HG02678 (cell line): ENCODE results near the gene SLC25A29.
A peak's percentile ranks its signal among the peaks of the same experiment; 100 is the strongest.
"Not testable (repeated sequence)": the region's sequence is repeated elsewhere in the genome, so short reads cannot be mapped to it uniquely, and the experiment has no call there.

Experiments
- ATAC-seq: cut with Tn5 transposase; IDR thresholded peaks from one replicate; pipeline ENCODE4 v1.9.1; 2021; ENCODE audit warnings: mild to moderate bottlenecking, moderate library complexity; ENCODE audit not compliant: unreplicated experiment

SLC25A29 gene

GRCh38 chr14:100306101-100306997 is at the start of gene SLC25A29:
Gene SLC25A29 (minus strand): TSS chr14:100306444. CDS start chr14:100306232, 212 bp downstream.
- ATAC-seq, result peak; percentile 87

- no peak for ATAC-seq
These were observed 44.7 kb upstream of the SLC25A29 start for GRCh38 chr14:100350986-100351385.

GRCh38 chr14:100350276-100350926 is 44.2 kb upstream of the SLC25A29 start:
- no peak for ATAC-seq

DNA sequence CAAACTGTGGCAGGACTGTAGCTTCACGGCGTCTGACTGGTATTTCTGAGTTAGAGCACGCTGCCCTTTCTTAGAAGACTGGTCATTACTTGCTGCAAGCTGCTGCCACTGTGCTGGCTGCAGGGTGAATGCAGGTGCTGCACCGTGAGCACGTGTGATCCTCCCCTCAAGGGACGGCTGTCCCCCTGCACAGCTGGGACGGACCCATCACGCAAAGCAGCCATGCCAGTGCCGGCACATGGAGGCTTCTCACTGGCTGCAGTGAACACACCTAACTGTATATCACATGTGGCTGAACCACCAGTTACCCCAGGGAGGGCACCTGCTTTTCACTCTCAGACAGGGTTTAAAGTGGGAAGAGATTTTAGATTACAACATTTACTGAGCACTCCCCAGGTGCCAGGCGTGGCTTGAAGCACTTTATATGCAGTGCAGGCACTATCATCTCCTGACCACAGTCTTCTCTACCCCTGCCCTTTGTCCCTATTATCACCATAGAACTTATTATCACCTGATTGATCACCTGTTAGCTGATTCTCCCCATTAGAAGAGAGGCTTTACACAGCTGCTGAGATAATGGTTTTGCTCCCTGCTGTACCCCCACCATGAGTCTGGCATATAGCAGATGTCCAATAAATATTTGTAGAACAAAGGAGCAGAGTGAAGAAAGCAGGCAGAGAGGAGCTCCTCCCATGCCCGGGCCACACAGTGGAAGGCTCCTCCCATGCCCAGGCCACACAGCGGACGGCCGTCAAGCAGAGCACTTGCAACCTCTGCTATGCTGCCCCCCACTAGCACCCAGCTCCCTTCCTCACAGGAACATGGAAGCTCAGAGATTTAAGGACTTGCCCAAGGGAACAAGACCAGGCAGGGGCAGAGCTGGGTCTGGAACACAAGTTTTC is 42.8 kb upstream of the SLC25A29 start:
- ATAC-seq, result no peak

- ATAC-seq, result no peak
These were observed 42.0 kb upstream of the SLC25A29 start for GRCh38 chr14:100348253-100348729.

GRCh38 chr14:100346306-100347091 is 40.3 kb upstream of the SLC25A29 start:
- no peak for ATAC-seq

DNA sequence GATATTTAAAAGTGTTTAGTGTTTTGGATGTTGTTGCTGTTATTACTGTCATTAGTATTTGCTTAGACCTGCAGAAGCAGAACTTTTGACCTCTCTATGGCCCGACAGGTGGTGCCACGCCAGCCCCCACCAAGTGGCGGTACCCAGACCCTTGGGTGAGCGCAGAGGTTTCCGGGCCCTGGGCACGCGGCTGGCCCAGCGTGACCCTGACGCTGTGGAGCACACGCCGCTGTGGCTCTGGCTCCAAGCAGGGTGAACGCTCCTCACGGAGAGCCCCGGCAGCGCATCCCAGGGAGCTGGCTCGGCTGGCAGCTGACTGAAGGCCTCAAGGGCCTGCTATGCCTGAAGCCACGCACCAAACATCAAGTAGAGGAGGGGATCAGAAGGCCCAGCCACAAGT is 39.5 kb upstream of the SLC25A29 start:
- no peak for ATAC-seq

DNA sequence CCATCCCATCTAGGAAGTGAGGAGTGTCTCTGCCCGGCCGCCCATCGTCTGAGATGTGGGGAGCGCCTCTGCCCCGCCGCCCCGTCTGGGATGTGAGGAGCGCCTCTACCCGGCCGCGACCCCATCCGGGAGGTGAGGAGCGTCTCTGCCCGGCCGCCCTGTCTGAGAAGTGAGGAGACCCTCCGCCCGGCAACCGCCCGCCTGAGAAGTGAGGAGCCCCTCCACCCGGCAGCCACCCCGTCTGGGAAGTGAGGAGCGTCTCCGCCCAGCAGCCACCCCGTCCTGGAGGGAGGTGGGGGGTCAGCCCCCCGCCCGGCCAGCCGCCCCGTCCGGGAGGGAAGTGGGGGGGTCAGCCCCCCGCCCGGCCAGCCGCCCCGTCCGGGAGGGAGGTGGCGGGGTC is 38.4 kb upstream of the SLC25A29 start:
- not testable (repeated sequence) for ATAC-seq

DNA sequence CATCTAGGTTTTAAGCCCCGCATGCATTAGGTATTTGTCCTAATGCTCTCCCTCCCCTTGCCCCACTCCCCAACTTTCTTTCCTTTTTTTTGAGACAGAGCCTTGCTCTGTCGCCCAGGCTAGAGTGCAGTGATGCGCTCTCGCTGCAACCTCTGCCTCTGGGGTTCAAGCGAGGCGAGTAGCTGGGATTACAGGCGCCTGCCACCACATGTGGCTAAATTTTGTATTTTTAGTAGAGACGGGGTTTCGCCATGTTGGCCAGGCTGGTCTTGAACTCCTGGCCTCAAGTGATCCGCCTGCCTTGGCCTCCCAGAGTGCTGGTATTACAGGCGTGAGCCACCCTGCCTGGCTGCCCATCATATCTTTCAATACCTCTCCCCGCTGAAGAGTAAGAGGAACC is 36.6 kb upstream of the SLC25A29 start:
- ATAC-seq, result not testable (repeated sequence)

- ATAC-seq, result no peak
These were observed 36.0 kb upstream of the SLC25A29 start for GRCh38 chr14:100342195-100342594.

DNA sequence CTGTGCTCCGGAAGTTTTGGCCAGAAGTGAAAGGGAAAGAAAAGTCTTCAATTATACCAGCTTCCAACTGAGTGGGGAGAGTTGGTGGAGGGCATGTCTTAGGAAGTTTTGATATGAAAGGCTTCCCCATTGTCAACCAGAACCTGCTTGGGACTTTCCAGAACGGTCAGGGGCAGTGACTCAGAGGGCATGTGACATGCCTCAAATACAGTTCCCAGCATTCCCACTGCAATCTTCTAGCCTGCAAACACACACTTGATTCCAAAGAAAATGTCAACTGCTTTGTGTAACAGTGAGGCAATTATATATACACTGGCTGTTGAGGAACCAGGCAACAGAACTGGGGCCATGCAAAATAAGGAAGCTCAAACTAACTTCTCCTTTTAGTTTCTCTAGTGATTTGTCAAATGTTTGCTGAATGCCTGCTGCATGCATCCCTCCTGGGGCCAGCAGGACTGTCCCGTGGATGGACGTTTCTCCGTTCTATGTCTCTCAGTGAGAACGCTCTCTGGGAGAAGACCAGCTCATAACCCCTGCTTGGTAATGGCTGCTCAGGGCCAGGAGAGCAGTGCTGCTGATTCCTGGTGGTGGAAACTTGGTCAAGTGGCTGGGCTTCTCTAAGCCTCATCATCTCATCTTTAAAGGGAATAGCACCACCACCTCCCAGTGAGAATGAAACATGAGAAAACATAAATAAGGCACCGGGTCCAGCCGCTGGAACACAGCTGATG is 35.2 kb upstream of the SLC25A29 start:
- peak; percentile 46 for ATAC-seq

DNA sequence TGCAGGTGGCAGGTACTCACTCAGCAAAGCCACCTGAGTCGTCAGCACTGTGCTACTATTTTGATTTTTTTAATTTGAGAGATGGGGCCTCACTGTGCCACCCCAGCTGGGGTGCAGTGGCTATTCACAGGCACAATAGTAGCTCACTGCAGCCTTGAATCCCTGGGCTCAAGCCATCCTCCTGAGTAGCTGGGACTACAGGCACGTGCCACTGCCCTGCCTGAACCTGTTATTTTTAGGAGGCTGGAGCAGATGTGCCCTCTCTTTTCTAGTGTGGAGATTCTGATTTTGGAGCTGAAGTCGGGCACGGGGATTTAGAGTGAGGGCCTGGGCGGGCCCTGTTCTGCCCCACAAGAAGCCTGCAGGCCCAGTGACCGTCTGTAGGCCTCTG is 34.2 kb upstream of the SLC25A29 start:
- no peak for ATAC-seq

GRCh38 chr14:100339766-100340422 is 33.6 kb upstream of the SLC25A29 start:
- ATAC-seq, result no peak

GRCh38 chr14:100336618-100337530 is 30.6 kb upstream of the SLC25A29 start:
- no peak for ATAC-seq

- no peak for ATAC-seq
These were observed 28.7 kb upstream of the SLC25A29 start for GRCh38 chr14:100334904-100335303.

DNA sequence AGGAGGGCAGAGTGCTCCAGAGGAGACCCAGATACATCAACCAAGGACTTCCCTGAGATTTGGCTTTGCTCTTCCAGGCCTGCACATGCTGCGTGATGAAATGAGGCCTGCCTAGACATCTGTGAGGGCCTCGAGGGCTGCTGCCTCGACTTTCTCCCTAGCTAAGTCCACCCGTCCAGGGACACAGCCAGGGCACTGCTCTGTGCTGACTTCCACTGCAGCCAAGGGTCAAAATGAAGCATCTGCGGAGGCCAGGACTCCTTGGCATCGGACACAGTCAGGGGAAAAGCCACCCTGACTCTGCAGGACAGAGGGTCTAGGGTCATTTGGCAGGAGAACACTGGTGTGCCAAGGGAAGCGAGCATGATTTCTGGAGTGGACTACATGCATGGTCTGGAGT is 27.6 kb upstream of the SLC25A29 start:
- no peak for ATAC-seq

- no peak for ATAC-seq
These were observed 27.1 kb upstream of the SLC25A29 start for GRCh38 chr14:100333311-100333710.

GRCh38 chr14:100332797-100333196 is 26.6 kb upstream of the SLC25A29 start:
- no peak for ATAC-seq
